AG04450 (cell line): ENCODE results near the gene OR52B2. TPM values are rescaled to one million over a fixed set of nuclear protein-coding genes. Genes with fewer than 3 reads are reported as not detected.
"Not testable (repeated sequence)": the region's sequence is repeated elsewhere in the genome, so short reads cannot be mapped to it uniquely, and the experiment has no call there.

Experiments used
- CTCF ChIA-PET: fragments of 300-600, 350-600 bp; formaldehyde crosslinking; extraction: SDS; loops from one replicate; lab custom pipeline; 2022; ENCODE audit warnings: antibody characterized with exemption, inconsistent platforms; lab: Charles Lee
- POLR2A ChIA-PET: fragments of 350-600 bp; formaldehyde crosslinking; extraction: SDS; loops from one replicate; lab custom pipeline; 2021; ENCODE audit warnings: antibody characterized with exemption, inconsistent platforms; lab: Yijun Ruan, JAX
- DNase-seq: peaks from one replicate; pipeline ENCODE4 v3.0.0-alpha.2; 2011; ENCODE audit warnings: low read depth, low spot score
- H3K27ac ChIP-seq: one replicate; pipeline ENCODE4 v1.5.1; 2012; ENCODE audit warnings: low read depth, low read length, control low read depth
- H3K27me3 ChIP-seq: one replicate; pipeline ENCODE4 v1.6.0; 2012; ENCODE audit warnings: low read length; ENCODE audit not compliant: control insufficient read depth, insufficient read depth
- H3K4me3 ChIP-seq: 2 replicates; pipeline ENCODE4 v1.5.1; 2011; ENCODE audit warnings: mild to moderate bottlenecking, low read depth, low read length, control low read depth
- H3K9me3 ChIP-seq: 2 replicates; pipeline ENCODE4 v1.5.1; 2012; ENCODE audit warnings: low read length; ENCODE audit not compliant: control insufficient read depth, insufficient read depth
- CTCF ChIP-seq: IDR thresholded peaks from 2 replicates; pipeline ENCODE4 v1.5.1; 2011; ENCODE audit warnings: low read depth, low read length, control low read depth, inconsistent platforms
- polyA plus RNA-seq: library from polyadenylated mRNA; depleted of rRNA; stranded (reverse); fragments of >200 nt; gene quantifications from 2 replicates; pipeline ENCODE4 v1.2.3, GENCODE V29; 2011

Gene OR52B2
- polyA plus RNA-seq, 1 experiment, result not detected

- ChIA-PET POLR2A (no interaction called here), CTCF (no interaction called here)
- no peaks in the 10 kb centered on the region for H3K27me3 ChIP-seq
- no peaks in the 10 kb centered on the region for H3K9me3 ChIP-seq
- DNase-seq, result no peak
- no peak overlapping the region for H3K4me3 ChIP-seq
- no peak for TF ChIP-seq CTCF
- no peak overlapping the region for H3K27ac ChIP-seq
Observed at GRCh38 chr11:6142936-6143335, 27.2 kb downstream of the OR52B2 start.

DNA sequence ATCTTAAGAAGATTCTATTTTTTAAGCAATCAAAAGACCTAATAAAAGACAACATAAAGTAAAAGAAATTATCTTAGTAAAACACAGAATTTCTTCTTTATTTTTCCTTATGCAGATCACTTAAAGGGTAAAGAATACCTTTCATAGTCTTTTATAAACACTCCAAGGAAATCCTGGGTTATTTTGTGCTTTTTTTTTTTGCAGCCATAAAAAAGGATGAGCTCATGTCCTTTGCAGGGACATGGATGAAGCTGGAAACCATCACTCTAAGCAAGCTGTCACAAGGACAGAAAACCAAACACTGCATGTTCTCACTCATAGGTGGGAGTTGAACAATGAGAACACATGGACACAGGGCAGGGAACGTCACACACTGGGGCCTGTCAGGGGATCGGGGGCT, 34.2 kb downstream of the OR52B2 start:
- H3K4me3 ChIP-seq, DNase-seq, H3K27me3 ChIP-seq, POLR2A ChIA-PET, H3K27ac ChIP-seq, H3K9me3 ChIP-seq: not testable (repeated sequence)
- CTCF ChIA-PET, result interaction anchor here (0.6 to 1.7 kb wide), 2 partner anchors 35 to 218 kb away, joined by 3 to 7 read pairs; no protein-coding TSS in a partner anchor

GRCh38 chr11:6132431-6132830, 37.7 kb downstream of the OR52B2 start:
- ChIA-PET CTCF (no interaction called here), POLR2A (no interaction called here)
- Histone ChIP-seq H3K27me3 (no peaks in the 10 kb centered on the region), H3K9me3 (no peaks in the 10 kb centered on the region), H3K4me3 (no peak overlapping the region), H3K27ac (no peak overlapping the region)
- TF ChIP-seq CTCF, result no peak
- DNase-seq, result no peak

GRCh38 chr11:6129635-6130034, 40.5 kb downstream of the OR52B2 start:
- ChIA-PET POLR2A (no interaction called here), CTCF (no interaction called here)
- Histone ChIP-seq H3K27me3 (no peaks in the 10 kb centered on the region), H3K4me3 (no peak overlapping the region), H3K9me3 (no peaks in the 10 kb centered on the region), H3K27ac (no peak overlapping the region)
- DNase-seq, result no peak
- TF ChIP-seq CTCF, result no peak

GRCh38 chr11:6129011-6129410, 41.1 kb downstream of the OR52B2 start:
- TF ChIP-seq CTCF, result no peak
- Histone ChIP-seq H3K27ac (no peak overlapping the region), H3K9me3 (no peaks in the 10 kb centered on the region), H3K27me3 (no peaks in the 10 kb centered on the region), H3K4me3 (no peak overlapping the region)
- CTCF ChIA-PET, result no interaction called here
- POLR2A ChIA-PET, result no interaction called here
- no peak for DNase-seq

DNA sequence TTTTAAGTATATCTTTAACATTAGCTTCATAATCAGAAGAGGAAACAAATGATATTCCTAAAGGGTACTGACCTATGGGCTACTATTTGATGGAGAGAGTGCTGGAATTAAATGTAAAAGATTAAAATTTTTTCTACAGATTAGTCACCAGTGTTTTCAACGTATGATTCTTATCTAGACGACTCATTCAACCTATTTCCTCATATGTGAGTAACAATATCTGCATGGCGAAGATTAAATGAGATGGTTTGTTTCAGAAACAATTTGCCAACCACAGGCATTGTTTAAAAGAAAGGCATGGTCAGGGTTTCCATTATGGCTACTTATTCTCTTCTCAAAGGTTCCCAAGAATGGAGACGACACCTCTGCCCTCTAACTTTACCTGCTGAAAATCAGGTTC, 42.2 kb downstream of the OR52B2 start:
- POLR2A ChIA-PET, result no interaction called here

More for the DNA sequence above, 42.2 kb downstream of the OR52B2 start:
- Histone ChIP-seq H3K27me3 (no peaks in the 10 kb centered on the region), H3K9me3 (no peaks in the 10 kb centered on the region), H3K27ac (no peak overlapping the region), H3K4me3 (no peak overlapping the region)
- CTCF ChIA-PET, result no interaction called here
- no peak for TF ChIP-seq CTCF
- no peak for DNase-seq
